OCI-LY7 (cell line): Measurements from ENCODE around the gene USH2A. TPM values are rescaled to one million over a fixed set of nuclear protein-coding genes. Genes with fewer than 3 reads are reported as not detected.

Experiments used
- BruUV-seq: library from RNA; stranded (reverse); fragments of 400-500 nt; replicated peaks from 2 replicates; lab custom pipeline; 2021; lab: Mats Ljungman, UMichigan
- CTCF ChIA-PET: fragments of 300-600 bp; sonication (Branson Sonifier 250); formaldehyde crosslinking; loops from one replicate; lab custom pipeline; 2022; ENCODE audit warnings: antibody characterized with exemption; ENCODE audit not compliant: unreplicated experiment; lab: Charles Lee
- POLR2A ChIA-PET: fragments of 300-600 bp; sonication (Branson Sonifier 250); formaldehyde crosslinking; loops from one replicate; lab custom pipeline; 2022; ENCODE audit warnings: antibody characterized with exemption; lab: Charles Lee
- DNase-seq: peaks from one replicate; pipeline ENCODE4 v3.0.0-alpha.2; 2015; ENCODE audit warnings: low spot score
- H2AFZ ChIP-seq: fragments of 200-600 bp; sonication (generic), shearing (Covaris generic); 2 replicates; pipeline ENCODE4 v1.6.1; 2014; ENCODE audit warnings: mild to moderate bottlenecking, antibody characterized with exemption, low read length, moderate library complexity
- H3K27ac ChIP-seq: fragments of 200-600 bp; sonication (generic); 2 replicates; pipeline ENCODE4 v1.5.1; 2014; ENCODE audit warnings: mixed run types, low read depth, mild to moderate bottlenecking, moderate library complexity, low read length, inconsistent platforms; ENCODE audit not compliant: poor library complexity, severe bottlenecking
- H3K36me3 ChIP-seq: fragments of 200-600 bp; sonication (generic); 2 replicates; pipeline ENCODE4 v1.6.1; 2014; ENCODE audit warnings: mild to moderate bottlenecking, antibody characterized with exemption, low read length, moderate library complexity, mixed read lengths; ENCODE audit not compliant: insufficient read depth
- H3K4me1 ChIP-seq: fragments of 200-600 bp; sonication (generic); 2 replicates; pipeline ENCODE4 v1.5.1; 2014; ENCODE audit warnings: mild to moderate bottlenecking, low read length; ENCODE audit not compliant: insufficient read depth, poor library complexity, severe bottlenecking
- H3K4me2 ChIP-seq: fragments of 200-600 bp; sonication (generic); 2 replicates; pipeline ENCODE4 v1.6.1; 2014; ENCODE audit warnings: mild to moderate bottlenecking, low read length
- H3K4me3 ChIP-seq: fragments of 200-600 bp; sonication (generic); 2 replicates; pipeline ENCODE4 v1.5.1; 2014; ENCODE audit warnings: mild to moderate bottlenecking, low read depth, low read length; ENCODE audit not compliant: poor library complexity, severe bottlenecking
- H3K79me2 ChIP-seq: fragments of 200-600 bp; sonication (generic); 2 replicates; pipeline ENCODE4 v1.6.1; 2016; ENCODE audit warnings: low read depth, mild to moderate bottlenecking, low read length, moderate library complexity, mixed read lengths; ENCODE audit not compliant: insufficient read depth
- H3K9me2 ChIP-seq: fragments of 200-600 bp; sonication (generic); 2 replicates; pipeline ENCODE4 v1.6.1; 2016; ENCODE audit warnings: mild to moderate bottlenecking, low read length, mixed read lengths; ENCODE audit not compliant: insufficient read depth
- H3K9me3 ChIP-seq: fragments of 200-600 bp; sonication (generic); 2 replicates; pipeline ENCODE4 v1.6.1; 2014; ENCODE audit warnings: mild to moderate bottlenecking, mixed run types, low read length, mixed read lengths
- H4K20me1 ChIP-seq: fragments of 200-600 bp; sonication (generic); 2 replicates; pipeline ENCODE4 v1.6.1; 2014; ENCODE audit warnings: mild to moderate bottlenecking, antibody characterized with exemption, low read length, moderate library complexity, mixed read lengths; ENCODE audit not compliant: insufficient read depth
- EZH2phosphoT487 ChIP-seq: fragments of 200-600 bp; sonication (generic); IDR thresholded peaks from 2 replicates; pipeline ENCODE4 v1.6.1; 2018; ENCODE audit warnings: low read depth, borderline replicate concordance, mild to moderate bottlenecking, mixed run types, antibody characterized with exemption, low read length, moderate library complexity, mixed read lengths
- intact Hi-C: fragments of 100-400 bp; cut with micrococcal nuclease; formaldehyde crosslinking; loops from one replicate; pipeline ENCODE4 v1.10.0; 2022; ENCODE audit not compliant: unreplicated experiment
- total RNA-seq, 2 experiments: library from RNA; depleted of rRNA in 1 of 2; stranded (reverse); fragments of >200 nt in 1 of 2; shearing (Covaris generic) in 1 of 2; gene quantifications; 2 replicates each; pipeline ENCODE4 v1.2.3, GENCODE V29; 2014 to 2022
- TF ChIP-seq, protein P1 (sequence below): fragments of 200-600 bp; sonication (generic); conservative IDR thresholded peaks from 2 replicates; pipeline ENCODE4 v1.5.1; 2014; ENCODE audit warnings: mild to moderate bottlenecking, antibody characterized with exemption, low read length, moderate library complexity, mixed read lengths

USH2A gene
- total RNA-seq, 2 experiments from 2014 or later: not detected

DNA sequence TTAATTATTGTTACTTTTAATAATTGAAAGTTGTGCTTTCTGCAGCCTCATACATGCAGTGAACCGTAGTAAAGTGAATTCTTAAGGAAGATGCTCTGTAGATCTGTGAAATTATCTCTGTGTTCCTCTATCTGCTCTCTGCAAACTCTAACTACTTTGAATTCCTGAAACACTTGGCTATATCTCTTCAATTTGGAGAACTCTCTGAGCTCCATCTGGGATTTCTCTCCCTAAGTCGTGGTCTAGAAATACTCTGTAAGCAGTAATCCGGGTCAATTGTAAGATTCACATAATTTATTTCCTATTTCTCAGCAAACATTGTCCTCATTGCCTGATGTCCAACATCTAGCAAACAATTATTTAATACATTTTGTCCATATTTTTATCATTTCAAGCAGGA, 164.9 kb downstream of the USH2A start:
- Histone ChIP-seq H3K4me2 (no peak overlapping the region), H3K4me3 (no peak overlapping the region), H2AFZ (no peak overlapping the region), H3K27ac (no peak overlapping the region), H3K79me2 (no peaks in the 10 kb centered on the region), H4K20me1 (no peaks in the 10 kb centered on the region), H3K9me3 (no peaks in the 10 kb centered on the region), H3K9me2 (no peaks in the 10 kb centered on the region), H3K36me3 (no peaks in the 10 kb centered on the region), H3K4me1 (no peaks in the 10 kb centered on the region)
- TF ChIP-seq, protein P1, sequence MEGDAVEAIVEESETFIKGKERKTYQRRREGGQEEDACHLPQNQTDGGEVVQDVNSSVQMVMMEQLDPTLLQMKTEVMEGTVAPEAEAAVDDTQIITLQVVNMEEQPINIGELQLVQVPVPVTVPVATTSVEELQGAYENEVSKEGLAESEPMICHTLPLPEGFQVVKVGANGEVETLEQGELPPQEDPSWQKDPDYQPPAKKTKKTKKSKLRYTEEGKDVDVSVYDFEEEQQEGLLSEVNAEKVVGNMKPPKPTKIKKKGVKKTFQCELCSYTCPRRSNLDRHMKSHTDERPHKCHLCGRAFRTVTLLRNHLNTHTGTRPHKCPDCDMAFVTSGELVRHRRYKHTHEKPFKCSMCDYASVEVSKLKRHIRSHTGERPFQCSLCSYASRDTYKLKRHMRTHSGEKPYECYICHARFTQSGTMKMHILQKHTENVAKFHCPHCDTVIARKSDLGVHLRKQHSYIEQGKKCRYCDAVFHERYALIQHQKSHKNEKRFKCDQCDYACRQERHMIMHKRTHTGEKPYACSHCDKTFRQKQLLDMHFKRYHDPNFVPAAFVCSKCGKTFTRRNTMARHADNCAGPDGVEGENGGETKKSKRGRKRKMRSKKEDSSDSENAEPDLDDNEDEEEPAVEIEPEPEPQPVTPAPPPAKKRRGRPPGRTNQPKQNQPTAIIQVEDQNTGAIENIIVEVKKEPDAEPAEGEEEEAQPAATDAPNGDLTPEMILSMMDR: no peak
- no peak for TF ChIP-seq EZH2phosphoT487
- no peak for DNase-seq
- POLR2A ChIA-PET: interaction anchor here (0.6 to 1.2 kb wide), 2 partner anchors 10 to 51 kb away, joined by 3 read pairs; no protein-coding TSS in a partner anchor
- no TSS peak for BruUV-seq
- intact Hi-C loops: no loop called here
- CTCF ChIA-PET: no interaction called here

DNA sequence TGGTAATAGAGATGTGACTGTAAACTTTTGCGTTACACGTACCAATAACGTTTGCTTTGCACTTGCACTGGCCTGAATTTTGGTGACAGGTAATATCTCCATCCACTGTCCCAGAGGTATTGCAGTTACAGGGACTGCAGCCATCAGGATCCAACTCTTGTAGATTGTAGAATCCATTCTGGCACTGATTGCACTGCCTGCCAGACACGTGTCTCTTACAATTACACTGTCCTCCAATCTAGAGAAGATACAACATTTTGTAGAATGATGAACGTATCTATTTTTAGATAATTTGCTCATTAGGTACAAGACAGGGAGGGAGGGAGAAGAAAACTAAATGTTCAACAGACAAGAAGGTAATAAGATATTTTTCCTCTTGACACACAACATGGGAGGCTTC, 172.4 kb downstream of the USH2A start:
- no TSS peak for BruUV-seq
- DNase-seq: no peak
- intact Hi-C loops: no loop called here

DNA sequence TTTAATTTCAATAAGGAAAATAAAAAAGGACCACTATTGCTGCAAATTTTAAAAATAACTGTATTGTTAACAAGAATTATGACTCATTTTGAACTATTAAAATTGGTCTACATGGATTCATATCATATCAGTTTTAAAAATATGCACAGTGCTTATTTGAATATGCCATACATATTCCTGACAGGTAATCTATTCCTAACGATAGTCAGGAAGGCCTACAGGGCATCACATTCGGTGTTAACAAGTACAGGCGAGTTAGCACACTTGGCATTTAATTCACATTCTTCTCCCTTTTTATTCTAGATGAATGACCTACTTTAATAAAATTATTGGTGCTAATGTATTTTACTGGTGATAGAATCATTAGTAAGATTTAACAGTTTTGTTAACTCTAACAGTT, 174.6 kb downstream of the USH2A start:
- intact Hi-C loops: no loop called here
- no TSS peak for BruUV-seq
- TF ChIP-seq, protein P1: no peak
- TF ChIP-seq EZH2phosphoT487: no peak
- H3K9me3 ChIP-seq: no peaks in the 10 kb centered on the region
- POLR2A ChIA-PET: no interaction called here
- no peaks in the 10 kb centered on the region for H3K79me2 ChIP-seq
- no peak overlapping the region for H3K4me2 ChIP-seq
- no peak for DNase-seq
- no peak overlapping the region for H3K4me3 ChIP-seq
- no peak overlapping the region for H2AFZ ChIP-seq
- H3K9me2 ChIP-seq: no peaks in the 10 kb centered on the region
- H3K36me3 ChIP-seq: no peaks in the 10 kb centered on the region
- H4K20me1 ChIP-seq: no peaks in the 10 kb centered on the region
- CTCF ChIA-PET: no interaction called here
- no peaks in the 10 kb centered on the region for H3K4me1 ChIP-seq
- no peak overlapping the region for H3K27ac ChIP-seq

More for the DNA sequence above, 172.4 kb downstream of the USH2A start:
- H3K9me2 ChIP-seq: no peaks in the 10 kb centered on the region
- H2AFZ ChIP-seq: no peak overlapping the region
- H3K4me1 ChIP-seq: no peaks in the 10 kb centered on the region
- no peak overlapping the region for H3K4me2 ChIP-seq
- no peak overlapping the region for H3K27ac ChIP-seq
- no peaks in the 10 kb centered on the region for H3K79me2 ChIP-seq
- CTCF ChIA-PET: no interaction called here
- no peaks in the 10 kb centered on the region for H3K36me3 ChIP-seq
- H4K20me1 ChIP-seq: no peaks in the 10 kb centered on the region
- POLR2A ChIA-PET: no interaction called here
- no peaks in the 10 kb centered on the region for H3K9me3 ChIP-seq
- H3K4me3 ChIP-seq: no peak overlapping the region
- TF ChIP-seq, protein P1: no peak
- no peak for TF ChIP-seq EZH2phosphoT487
